HCT116 (cell line): ENCODE data around the gene TSC22D4.

Source experiments
- ATF3 ChIP-seq: IDR thresholded peaks from 2 replicates; pipeline ENCODE4 v1.6.1; 2012
- CBX3 ChIP-seq: IDR thresholded peaks from 2 replicates; pipeline ENCODE4 v1.6.1; 2012; ENCODE audit warnings: low read depth
- CEBPB ChIP-seq: IDR thresholded peaks from 2 replicates; pipeline ENCODE4 v1.6.1; 2012; ENCODE audit warnings: low read depth
- CTCF ChIP-seq, 3 experiments: fragments of 200-600 bp in 1 of 3; sonication (generic) in 1 of 3; IDR thresholded peaks in 2 of 3; conservative IDR thresholded peaks in 1 of 3; 2 replicates each; pipeline ENCODE4 v1.5.1; 2012 to 2017; ENCODE audit warnings: low read depth in 2 of 3, low read length in 2 of 3, antibody characterized with exemption in 1 of 3, borderline replicate concordance in 1 of 3, control low read depth in 1 of 3, mild to moderate bottlenecking in 1 of 3, mixed read lengths in 1 of 3, mixed run types in 1 of 3, moderate library complexity in 1 of 3; ENCODE audit not compliant: insufficient read depth in 1 of 3
- EZH2 ChIP-seq: fragments of 200-600 bp; sonication (generic); IDR thresholded peaks from 2 replicates; pipeline ENCODE4 v1.6.1; 2017; ENCODE audit warnings: antibody characterized with exemption, mixed run types
- POLR2A ChIP-seq: IDR thresholded peaks from 2 replicates; pipeline ENCODE4 v1.7.0; 2011; ENCODE audit warnings: borderline replicate concordance; ENCODE audit not compliant: insufficient read depth, insufficient read length; ENCODE audit errors: extremely low read depth
- POLR2AphosphoS5 ChIP-seq: IDR thresholded peaks from 2 replicates; pipeline ENCODE4 v1.6.1; 2011; ENCODE audit warnings: mild to moderate bottlenecking, low read depth, low read length, moderate library complexity
- RAD21 ChIP-seq: IDR thresholded peaks from 2 replicates; pipeline ENCODE4 v1.6.1; 2012; ENCODE audit warnings: low read depth, mild to moderate bottlenecking
- SP1 ChIP-seq: IDR thresholded peaks from 2 replicates; pipeline ENCODE4 v1.6.1; 2012; ENCODE audit warnings: low read depth
- SRF ChIP-seq: IDR thresholded peaks from 2 replicates; pipeline ENCODE4 v1.6.1; 2012; ENCODE audit warnings: low read depth
- YY1 ChIP-seq: IDR thresholded peaks from 2 replicates; pipeline ENCODE4 v1.6.1; 2011; ENCODE audit warnings: low read length, low read depth, moderate library complexity, mild to moderate bottlenecking; ENCODE audit not compliant: insufficient replicate concordance; ENCODE audit errors: extremely low read depth
- ZBTB33 ChIP-seq: IDR thresholded peaks from 2 replicates; pipeline ENCODE4 v1.6.1; 2011; ENCODE audit warnings: mild to moderate bottlenecking, low read length, moderate library complexity; ENCODE audit not compliant: insufficient replicate concordance; ENCODE audit errors: extremely low read depth

GRCh38 chr7:100434297-100435144 is 44.5 kb downstream of the TSC22D4 start:
- TF ChIP-seq POLR2A: no peak
- TF ChIP-seq CTCF (IDR thresholded peaks at IDR 0.05 in 2 of 3, conservative IDR thresholded peaks at IDR 0.05 in 1 of 3; ENCODE audit: borderline replicate concordance in 1 of 3, insufficient read depth in 1 of 3, low read depth in 2 of 3, low read length in 2 of 3): no peak
- no peak for TF ChIP-seq SP1
- no peak for TF ChIP-seq YY1
- TF ChIP-seq ATF3: no peak
- no peak; the same call in 1 of the 2 replicates for TF ChIP-seq POLR2AphosphoS5
- no peak for TF ChIP-seq EZH2
- TF ChIP-seq SRF: no peak
- no peak for TF ChIP-seq CEBPB
- TF ChIP-seq CBX3: no peak
- TF ChIP-seq ZBTB33: no peak
- no peak for TF ChIP-seq RAD21
